NCI-H345 treated with DMSO at 0.1 percent for 48 hours (cell line): Measurements from ENCODE around the gene MAP3K2.

Experiments used
- DNase-seq: peaks from one replicate; lab custom pipeline; 2025; ENCODE audit not compliant: unreplicated experiment; lab: John Stamatoyannopoulos, UW

Gene MAP3K2, protein sequence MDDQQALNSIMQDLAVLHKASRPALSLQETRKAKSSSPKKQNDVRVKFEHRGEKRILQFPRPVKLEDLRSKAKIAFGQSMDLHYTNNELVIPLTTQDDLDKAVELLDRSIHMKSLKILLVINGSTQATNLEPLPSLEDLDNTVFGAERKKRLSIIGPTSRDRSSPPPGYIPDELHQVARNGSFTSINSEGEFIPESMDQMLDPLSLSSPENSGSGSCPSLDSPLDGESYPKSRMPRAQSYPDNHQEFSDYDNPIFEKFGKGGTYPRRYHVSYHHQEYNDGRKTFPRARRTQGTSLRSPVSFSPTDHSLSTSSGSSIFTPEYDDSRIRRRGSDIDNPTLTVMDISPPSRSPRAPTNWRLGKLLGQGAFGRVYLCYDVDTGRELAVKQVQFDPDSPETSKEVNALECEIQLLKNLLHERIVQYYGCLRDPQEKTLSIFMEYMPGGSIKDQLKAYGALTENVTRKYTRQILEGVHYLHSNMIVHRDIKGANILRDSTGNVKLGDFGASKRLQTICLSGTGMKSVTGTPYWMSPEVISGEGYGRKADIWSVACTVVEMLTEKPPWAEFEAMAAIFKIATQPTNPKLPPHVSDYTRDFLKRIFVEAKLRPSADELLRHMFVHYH

DNA sequence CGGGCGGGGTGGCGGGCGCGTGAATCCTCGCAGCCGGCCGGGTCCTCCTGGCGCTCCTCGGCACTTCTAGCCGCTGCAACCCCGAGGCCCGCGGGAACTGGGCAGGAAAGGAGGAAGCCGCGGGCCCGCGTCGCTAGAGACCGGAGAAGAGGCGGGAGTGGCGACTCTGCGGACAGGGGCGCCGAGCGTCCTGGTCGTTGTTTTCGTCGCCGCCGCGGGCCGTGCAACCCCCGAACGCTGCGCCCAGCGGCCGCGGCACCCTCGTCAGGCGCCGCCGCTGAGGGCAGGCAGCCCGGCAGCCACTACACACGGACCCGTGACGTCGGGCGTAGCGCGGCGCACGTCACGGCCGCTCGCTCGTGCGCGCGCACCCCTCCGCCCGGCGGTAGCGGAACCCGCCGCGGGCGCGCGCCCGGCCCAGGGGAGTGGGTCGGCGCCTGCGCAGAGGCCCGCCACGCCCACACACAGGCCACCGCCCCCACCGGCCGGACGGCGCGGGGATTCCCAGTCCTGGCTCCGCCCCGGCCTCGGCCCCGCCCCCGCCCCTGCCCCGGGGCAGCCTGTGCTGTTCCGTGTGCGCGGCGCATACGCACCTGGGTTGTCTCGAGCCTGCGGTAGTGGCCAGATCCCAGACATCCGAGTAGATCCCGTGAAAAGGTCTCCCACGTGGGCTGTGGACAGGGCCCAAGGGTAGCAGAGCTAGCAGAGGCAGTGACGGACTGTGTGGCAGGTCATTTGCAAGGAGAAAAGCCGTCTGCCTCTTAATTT lies at the start of gene MAP3K2:
MAP3K2 (minus strand) TSS at position 321 of the 768 bp plus-strand sequence. CDS start 44,846 bp downstream, outside the sequence.
- peak; percentile 79 for DNase-seq

DNA sequence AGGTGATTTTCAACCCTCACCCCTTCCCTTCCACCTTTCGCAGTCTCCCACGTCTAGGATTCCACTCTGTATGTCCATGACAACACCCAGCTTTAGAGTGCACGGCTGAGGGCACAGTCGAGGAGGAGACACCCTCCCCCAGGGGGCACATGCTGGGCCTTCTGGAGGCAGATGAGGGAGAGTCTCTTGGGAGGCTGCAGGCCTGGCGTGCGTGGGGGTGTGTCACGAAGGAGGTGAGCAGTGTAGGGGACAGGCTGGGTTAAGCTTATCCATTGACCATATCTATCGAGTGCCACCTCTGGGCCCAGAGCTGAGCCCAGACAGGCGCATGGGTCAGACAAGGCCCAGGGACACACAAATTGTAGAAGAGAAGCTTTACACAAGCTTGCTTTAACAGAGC lies 49.3 kb upstream of the MAP3K2 start:
- no peak for DNase-seq

DNA sequence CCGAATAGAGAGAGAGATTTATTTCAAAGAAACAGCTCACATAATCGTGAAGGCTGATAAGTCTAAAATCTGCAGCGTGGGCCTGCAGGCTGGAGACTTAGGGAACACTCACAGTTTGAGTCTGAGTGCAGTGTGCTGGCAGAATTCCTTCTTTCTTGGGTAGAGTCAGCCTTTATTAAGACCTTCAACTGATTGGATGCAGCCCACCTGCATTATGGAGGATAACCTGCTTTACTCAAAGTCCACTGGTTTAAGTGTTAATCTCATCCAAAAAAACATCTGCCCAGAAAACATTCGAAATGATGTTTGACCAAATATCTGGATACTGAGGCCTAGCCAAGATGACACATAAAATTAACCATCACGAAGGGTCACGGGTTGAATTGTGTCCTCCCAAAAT lies 46.7 kb upstream of the MAP3K2 start:
- no peak for DNase-seq

DNA sequence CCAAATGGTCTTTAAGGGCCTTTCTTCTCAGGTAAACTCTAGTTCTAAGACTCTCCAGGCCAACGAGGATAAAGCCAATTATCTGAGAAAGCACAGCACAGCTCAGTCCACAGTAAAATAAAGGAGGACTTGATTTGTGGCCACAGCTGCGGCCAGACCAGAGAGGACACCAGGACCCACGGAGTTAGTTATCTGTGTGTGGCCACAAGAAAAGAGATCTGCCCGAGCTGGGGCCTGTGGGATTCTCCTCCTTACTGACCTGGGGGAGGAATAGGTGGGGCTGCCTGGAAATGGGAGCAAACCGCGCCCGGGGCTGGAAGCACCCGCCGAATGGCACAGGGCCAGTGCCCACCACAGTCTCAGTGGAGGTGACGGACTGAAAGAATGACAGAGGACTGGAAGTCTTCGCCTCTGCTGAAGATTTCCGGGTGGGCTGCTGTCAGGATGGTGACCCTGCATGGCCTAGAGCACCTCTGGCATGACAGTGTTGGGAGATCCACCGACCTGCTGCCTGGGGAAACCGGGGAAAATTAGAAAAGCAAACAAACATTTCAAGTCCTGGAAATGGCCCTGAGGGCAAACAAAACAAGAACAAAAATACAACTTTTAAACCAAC lies 43.7 kb upstream of the MAP3K2 start:
- no peak for DNase-seq

DNA sequence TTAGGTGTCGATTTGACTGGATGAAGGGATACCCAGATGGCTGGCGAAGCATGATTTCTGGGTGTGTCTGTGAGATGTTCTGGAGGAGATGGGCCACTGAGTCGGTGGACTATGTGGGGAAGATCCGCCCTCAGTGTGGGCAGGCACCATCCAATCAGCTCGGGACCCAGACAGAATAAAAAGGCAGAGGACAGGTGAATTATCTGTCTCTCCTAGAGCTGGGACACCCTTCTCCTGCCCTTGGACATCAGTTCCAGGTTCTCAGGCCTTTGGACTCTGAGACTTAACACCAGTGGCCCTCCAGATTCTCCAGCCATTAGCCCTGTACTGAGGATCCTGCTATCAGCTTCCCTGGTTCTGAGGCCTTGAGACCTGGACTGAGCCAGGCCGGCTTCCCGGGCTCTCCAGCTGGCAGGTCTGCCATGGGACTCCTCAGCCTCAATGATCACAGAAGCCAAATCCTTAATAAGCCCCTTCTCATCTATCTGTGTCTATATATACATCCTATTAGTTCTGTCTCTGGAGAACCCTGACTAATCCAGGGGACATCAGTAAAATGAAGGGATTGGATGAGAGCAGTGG lies 42.2 kb upstream of the MAP3K2 start:
- no peak for DNase-seq

DNA sequence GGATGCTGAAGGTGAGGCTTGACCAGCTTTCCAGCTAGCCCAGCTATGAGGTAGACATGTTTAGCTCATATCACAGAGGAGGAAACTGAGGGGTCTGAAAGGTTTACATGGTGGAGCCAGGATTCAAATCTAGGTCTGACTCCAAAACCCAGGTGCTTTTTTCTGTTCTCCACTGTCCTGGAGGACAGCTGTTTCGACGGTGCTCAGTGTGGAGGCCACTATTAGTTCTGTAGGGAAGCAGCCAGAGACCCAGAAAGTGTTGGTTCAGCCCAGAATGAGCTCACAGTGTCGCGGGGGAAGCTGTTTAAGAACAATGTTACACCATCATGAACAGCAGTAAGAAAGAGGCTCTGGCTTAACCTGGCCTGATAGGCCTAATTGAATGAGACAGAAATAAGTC lies 41.5 kb upstream of the MAP3K2 start:
- no peak for DNase-seq

DNA sequence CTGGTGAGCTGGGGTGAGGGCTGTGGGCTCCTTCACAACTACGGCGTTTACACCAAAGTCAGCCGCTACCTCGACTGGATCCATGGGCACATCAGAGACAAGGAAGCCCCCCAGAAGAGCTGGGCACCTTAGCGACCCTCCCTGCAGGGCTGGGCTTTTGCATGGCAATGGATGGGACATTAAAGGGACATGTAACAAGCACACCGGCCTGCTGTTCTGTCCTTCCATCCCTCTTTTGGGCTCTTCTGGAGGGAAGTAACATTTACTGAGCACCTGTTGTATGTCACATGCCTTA lies 41.0 kb upstream of the MAP3K2 start:
- DNase-seq: no peak

DNA sequence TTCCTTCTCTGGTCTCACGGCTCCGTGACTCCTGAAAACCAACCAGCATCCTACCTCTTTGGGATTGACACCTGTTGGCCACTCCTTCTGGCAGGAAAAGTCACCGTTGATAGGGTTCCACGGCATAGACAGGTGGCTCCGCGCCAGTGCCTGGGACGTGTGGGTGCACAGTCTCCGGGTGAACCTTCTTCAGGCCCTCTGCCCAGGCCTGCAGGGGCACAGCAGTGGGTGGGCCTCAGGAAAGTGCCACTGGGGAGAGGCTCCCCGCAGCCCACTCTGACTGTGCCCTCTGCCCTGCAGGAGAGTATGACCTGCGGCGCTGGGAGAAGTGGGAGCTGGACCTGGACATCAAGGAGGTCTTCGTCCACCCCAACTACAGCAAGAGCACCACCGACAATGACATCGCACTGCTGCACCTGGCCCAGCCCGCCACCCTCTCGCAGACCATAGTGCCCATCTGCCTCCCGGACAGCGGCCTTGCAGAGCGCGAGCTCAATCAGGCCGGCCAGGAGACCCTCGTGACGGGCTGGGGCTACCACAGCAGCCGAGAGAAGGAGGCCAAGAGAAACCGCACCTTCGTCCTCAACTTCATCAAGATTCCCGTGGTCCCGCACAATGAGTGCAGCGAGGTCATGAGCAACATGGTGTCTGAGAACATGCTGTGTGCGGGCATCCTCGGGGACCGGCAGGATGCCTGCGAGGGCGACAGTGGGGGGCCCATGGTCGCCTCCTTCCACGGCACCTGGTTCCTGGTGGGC lies 40.5 kb upstream of the MAP3K2 start:
- no peak for DNase-seq

DNA sequence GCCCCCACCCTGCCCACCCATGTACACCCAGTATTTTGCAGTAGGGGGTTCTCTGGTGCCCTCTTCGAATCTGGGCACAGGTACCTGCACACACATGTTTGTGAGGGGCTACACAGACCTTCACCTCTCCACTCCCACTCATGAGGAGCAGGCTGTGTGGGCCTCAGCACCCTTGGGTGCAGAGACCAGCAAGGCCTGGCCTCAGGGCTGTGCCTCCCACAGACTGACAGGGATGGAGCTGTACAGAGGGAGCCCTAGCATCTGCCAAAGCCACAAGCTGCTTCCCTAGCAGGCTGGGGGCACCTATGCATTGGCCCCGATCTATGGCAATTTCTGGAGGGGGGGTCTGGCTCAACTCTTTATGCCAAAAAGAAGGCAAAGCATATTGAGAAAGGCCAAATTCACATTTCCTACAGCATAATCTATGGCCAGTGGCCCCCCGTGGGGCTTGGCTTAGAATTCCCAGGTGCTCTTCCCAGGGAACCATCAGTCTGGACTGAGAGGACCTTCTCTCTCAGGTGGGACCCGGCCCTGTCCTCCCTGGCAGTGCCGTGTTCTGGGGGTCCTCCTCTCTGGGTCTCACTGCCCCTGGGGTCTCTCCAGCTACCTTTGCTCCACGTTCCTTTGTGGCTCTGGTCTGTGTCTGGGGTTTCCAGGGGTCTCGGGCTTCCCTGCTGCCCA lies 39.7 kb upstream of the MAP3K2 start:
- no peak for DNase-seq

DNA sequence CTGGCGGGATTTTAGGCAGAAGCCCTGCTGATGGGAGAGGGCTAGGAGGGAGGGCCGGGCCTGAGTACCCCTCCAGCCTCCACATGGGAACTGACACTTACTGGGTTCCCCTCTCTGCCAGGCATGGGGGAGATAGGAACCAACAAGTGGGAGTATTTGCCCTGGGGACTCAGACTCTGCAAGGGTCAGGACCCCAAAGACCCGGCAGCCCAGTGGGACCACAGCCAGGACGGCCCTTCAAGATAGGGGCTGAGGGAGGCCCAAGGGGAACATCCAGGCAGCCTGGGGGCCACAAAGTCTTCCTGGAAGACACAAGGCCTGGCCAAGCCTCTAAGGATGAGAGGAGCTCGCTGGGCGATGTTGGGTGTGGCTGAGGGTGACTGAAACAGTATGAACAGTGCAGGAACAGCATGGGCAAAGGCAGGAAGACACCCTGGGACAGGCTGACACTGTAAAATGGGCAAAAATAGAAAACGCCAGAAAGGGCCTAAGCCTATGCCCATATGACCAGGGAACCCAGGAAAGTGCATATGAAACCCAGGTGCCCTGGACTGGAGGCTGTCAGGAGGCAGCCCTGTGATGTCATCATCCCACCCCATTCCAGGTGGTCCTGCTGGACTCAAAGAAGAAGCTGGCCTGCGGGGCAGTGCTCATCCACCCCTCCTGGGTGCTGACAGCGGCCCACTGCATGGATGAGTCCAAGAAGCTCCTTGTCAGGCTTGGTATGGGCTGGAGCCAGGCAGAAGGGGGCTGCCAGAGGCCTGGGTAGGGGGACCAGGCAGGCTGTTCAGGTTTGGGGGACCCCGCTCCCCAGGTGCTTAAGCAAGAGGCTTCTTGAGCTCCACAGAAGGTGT lies 39.0 kb upstream of the MAP3K2 start:
- no peak for DNase-seq

DNA sequence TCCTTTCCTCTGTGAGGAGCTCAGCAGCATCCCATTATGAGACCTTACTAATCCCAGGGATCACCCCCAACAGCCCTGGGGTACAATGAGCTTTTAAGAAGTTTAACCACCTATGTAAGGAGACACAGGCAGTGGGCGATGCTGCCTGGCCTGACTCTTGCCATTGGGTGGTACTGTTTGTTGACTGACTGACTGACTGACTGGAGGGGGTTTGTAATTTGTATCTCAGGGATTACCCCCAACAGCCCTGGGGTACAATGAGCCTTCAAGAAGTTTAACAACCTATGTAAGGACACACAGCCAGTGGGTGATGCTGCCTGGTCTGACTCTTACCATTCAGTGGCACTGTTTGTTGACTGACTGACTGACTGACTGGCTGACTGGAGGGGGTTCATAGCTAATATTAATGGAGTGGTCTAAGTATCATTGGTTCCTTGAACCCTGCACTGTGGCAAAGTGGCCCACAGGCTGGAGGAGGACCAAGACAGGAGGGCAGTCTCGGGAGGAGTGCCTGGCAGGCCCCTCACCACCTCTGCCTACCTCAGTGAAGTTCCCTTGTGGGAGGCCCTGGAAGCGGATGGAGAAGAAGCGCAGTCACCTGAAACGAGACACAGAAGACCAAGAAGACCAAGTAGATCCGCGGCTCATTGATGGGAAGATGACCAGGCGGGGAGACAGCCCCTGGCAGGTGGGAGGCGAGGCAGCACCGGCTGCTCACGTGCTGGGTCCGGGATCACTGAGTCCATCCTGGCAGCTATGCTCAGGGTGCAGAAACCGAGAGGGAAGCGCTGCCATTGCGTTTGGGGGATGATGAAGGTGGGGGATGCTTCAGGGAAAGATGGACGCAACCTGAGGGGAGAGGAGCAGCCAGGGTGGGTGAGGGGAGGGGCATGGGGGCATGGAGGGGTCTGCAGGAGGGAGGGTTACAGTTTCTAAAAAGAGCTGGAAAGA lies 38.0 kb upstream of the MAP3K2 start:
- no peak for DNase-seq

DNA sequence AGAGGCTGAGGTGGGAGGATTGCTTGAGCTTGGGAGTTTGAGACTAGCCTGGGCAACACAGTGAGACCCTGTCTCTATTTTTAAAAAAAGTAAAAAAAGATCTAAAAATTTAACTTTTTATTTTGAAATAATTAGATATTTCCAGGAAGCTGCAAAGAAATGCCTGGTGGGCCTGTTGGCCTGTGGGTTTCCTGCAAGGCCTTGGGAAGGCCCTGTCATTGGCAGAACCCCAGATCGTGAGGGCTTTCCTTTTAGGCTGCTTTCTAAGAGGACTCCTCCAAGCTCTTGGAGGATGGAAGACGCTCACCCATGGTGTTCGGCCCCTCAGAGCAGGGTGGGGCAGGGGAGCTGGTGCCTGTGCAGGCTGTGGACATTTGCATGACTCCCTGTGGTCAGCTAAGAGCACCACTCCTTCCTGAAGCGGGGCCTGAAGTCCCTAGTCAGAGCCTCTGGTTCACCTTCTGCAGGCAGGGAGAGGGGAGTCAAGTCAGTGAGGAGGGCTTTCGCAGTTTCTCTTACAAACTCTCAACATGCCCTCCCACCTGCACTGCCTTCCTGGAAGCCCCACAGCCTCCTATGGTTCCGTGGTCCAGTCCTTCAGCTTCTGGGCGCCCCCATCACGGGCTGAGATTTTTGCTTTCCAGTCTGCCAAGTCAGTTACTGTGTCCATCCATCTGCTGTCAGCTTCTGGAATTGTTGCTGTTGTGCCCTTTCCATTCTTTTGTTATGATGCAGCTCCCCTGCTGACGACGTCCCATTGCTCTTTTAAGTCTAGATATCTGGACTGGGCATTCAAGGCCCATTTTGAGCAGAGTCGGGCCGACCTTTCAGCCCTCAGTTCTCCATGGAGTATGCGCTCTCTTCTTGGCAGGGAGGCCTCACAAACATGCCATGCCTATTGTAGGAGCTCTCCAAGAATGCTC lies 37.1 kb upstream of the MAP3K2 start:
- DNase-seq: no peak

DNA sequence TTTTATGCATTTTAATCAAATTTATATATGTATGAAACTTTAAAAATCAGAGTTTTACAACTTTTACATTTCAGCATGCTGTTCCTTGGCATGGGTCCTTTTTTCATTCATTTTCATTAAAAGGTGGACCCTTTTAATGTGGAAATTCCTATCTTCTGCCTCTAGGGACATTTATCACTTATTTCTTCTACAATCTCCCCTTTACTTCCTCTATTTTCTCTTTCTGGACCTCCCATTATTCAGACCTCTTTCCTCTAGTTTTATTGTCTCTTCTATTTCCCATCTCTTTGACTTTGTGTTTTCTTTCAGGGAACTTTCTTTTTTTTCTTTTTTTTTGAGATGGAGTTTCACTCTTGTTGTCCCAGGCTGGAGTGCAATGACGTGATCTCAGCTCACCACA lies 36.1 kb upstream of the MAP3K2 start:
- DNase-seq: no peak

DNA sequence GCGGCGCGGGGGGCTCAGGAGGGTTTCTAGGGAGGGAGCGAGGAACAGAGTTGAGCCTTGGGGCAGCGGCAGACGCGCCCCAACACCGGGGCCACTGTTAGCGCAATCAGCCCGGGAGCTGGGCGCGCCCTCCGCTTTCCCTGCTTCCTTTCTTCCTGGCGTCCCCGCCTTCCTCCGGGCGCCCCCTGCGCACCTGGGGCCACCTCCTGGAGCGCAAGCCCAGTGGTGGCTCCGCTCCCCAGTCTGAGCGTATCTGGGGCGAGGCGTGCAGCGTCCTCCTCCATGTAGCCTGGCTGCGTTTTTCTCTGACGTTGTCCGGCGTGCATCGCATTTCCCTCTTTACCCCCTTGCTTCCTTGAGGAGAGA lies 35.7 kb upstream of the MAP3K2 start:
- DNase-seq: no peak

DNA sequence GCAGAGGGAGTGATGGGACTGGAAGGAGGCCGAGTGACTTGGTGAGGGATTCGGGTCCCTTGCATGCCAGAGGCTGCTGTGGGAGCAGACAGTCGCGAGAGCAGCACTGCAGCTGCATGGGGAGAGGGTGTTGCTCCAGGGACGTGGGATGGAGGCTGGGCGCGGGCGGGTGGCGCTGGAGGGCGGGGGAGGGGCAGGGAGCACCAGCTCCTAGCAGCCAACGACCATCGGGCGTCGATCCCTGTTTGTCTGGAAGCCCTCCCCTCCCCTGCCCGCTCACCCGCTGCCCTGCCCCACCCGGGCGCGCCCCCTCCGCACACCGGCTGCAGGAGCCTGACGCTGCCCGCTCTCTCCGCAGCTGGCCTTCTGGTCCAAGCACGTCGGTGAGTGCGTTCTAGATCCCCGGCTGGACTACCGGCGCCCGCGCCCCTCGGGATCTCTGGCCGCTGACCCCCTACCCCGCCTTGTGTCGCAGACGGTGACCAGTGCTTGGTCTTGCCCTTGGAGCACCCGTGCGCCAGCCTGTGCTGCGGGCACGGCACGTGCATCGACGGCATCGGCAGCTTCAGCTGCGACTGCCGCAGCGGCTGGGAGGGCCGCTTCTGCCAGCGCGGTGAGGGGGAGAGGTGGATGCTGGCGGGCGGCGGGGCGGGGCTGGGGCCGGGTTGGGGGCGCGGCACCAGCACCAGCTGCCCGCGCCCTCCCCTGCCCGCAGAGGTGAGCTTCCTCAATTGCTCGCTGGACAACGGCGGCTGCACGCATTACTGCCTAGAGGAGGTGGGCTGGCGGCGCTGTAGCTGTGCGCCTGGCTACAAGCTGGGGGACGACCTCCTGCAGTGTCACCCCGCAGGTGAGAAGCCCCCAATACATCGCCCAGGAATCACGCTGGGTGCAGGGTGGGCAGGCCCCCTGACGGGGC lies 35.0 kb upstream of the MAP3K2 start:
- peak; percentile 29 for DNase-seq
